OCI-LY7 (cell line): ENCODE results near the gene SDK2. TPM values are rescaled to one million over a fixed set of nuclear protein-coding genes. Genes with fewer than 3 reads are reported as not detected.

ENCODE experiments used
- BruUV-seq: library from RNA; stranded (reverse); fragments of 400-500 nt; replicated peaks from 2 replicates; lab custom pipeline; 2021; lab: Mats Ljungman, UMichigan
- CTCF ChIA-PET: fragments of 300-600 bp; sonication (Branson Sonifier 250); formaldehyde crosslinking; loops from one replicate; lab custom pipeline; 2022; ENCODE audit warnings: antibody characterized with exemption; ENCODE audit not compliant: unreplicated experiment; lab: Charles Lee
- POLR2A ChIA-PET: fragments of 300-600 bp; sonication (Branson Sonifier 250); formaldehyde crosslinking; loops from one replicate; lab custom pipeline; 2022; ENCODE audit warnings: antibody characterized with exemption; lab: Charles Lee
- DNase-seq: peaks from one replicate; pipeline ENCODE4 v3.0.0-alpha.2; 2015; ENCODE audit warnings: low spot score
- H2AFZ ChIP-seq: fragments of 200-600 bp; sonication (generic), shearing (Covaris generic); 2 replicates; pipeline ENCODE4 v1.6.1; 2014; ENCODE audit warnings: mild to moderate bottlenecking, antibody characterized with exemption, low read length, moderate library complexity
- H3K27ac ChIP-seq: fragments of 200-600 bp; sonication (generic); 2 replicates; pipeline ENCODE4 v1.5.1; 2014; ENCODE audit warnings: mixed run types, low read depth, mild to moderate bottlenecking, moderate library complexity, low read length, inconsistent platforms; ENCODE audit not compliant: poor library complexity, severe bottlenecking
- H3K36me3 ChIP-seq: fragments of 200-600 bp; sonication (generic); 2 replicates; pipeline ENCODE4 v1.6.1; 2014; ENCODE audit warnings: mild to moderate bottlenecking, antibody characterized with exemption, low read length, moderate library complexity, mixed read lengths; ENCODE audit not compliant: insufficient read depth
- H3K4me1 ChIP-seq: fragments of 200-600 bp; sonication (generic); 2 replicates; pipeline ENCODE4 v1.5.1; 2014; ENCODE audit warnings: mild to moderate bottlenecking, low read length; ENCODE audit not compliant: insufficient read depth, poor library complexity, severe bottlenecking
- H3K4me2 ChIP-seq: fragments of 200-600 bp; sonication (generic); 2 replicates; pipeline ENCODE4 v1.6.1; 2014; ENCODE audit warnings: mild to moderate bottlenecking, low read length
- H3K4me3 ChIP-seq: fragments of 200-600 bp; sonication (generic); 2 replicates; pipeline ENCODE4 v1.5.1; 2014; ENCODE audit warnings: mild to moderate bottlenecking, low read depth, low read length; ENCODE audit not compliant: poor library complexity, severe bottlenecking
- H3K79me2 ChIP-seq: fragments of 200-600 bp; sonication (generic); 2 replicates; pipeline ENCODE4 v1.6.1; 2016; ENCODE audit warnings: low read depth, mild to moderate bottlenecking, low read length, moderate library complexity, mixed read lengths; ENCODE audit not compliant: insufficient read depth
- H3K9me2 ChIP-seq: fragments of 200-600 bp; sonication (generic); 2 replicates; pipeline ENCODE4 v1.6.1; 2016; ENCODE audit warnings: mild to moderate bottlenecking, low read length, mixed read lengths; ENCODE audit not compliant: insufficient read depth
- H3K9me3 ChIP-seq: fragments of 200-600 bp; sonication (generic); 2 replicates; pipeline ENCODE4 v1.6.1; 2014; ENCODE audit warnings: mild to moderate bottlenecking, mixed run types, low read length, mixed read lengths
- H4K20me1 ChIP-seq: fragments of 200-600 bp; sonication (generic); 2 replicates; pipeline ENCODE4 v1.6.1; 2014; ENCODE audit warnings: mild to moderate bottlenecking, antibody characterized with exemption, low read length, moderate library complexity, mixed read lengths; ENCODE audit not compliant: insufficient read depth
- CTCF ChIP-seq: fragments of 200-600 bp; sonication (generic); conservative IDR thresholded peaks from 2 replicates; pipeline ENCODE4 v1.5.1; 2014; ENCODE audit warnings: mild to moderate bottlenecking, antibody characterized with exemption, low read length, moderate library complexity, mixed read lengths
- EZH2phosphoT487 ChIP-seq: fragments of 200-600 bp; sonication (generic); IDR thresholded peaks from 2 replicates; pipeline ENCODE4 v1.6.1; 2018; ENCODE audit warnings: low read depth, borderline replicate concordance, mild to moderate bottlenecking, mixed run types, antibody characterized with exemption, low read length, moderate library complexity, mixed read lengths
- intact Hi-C: fragments of 100-400 bp; cut with micrococcal nuclease; formaldehyde crosslinking; loops from one replicate; pipeline ENCODE4 v1.10.0; 2022; ENCODE audit not compliant: unreplicated experiment
- total RNA-seq, 2 experiments: library from RNA; depleted of rRNA in 1 of 2; stranded (reverse); fragments of >200 nt in 1 of 2; shearing (Covaris generic) in 1 of 2; gene quantifications; 2 replicates each; pipeline ENCODE4 v1.2.3, GENCODE V29; 2014 to 2022

Gene SDK2
- total RNA-seq, 2 experiments from 2014 or later = 0.32 to 1.8 TPM

GRCh38 chr17:73292031-73292531, 352.2 kb downstream of the SDK2 start:
- Histone ChIP-seq H4K20me1 (no peaks in the 10 kb centered on the region), H3K9me2 (no peaks in the 10 kb centered on the region), H3K9me3 (no peaks in the 10 kb centered on the region), H3K36me3 (no peaks in the 10 kb centered on the region), H3K4me1 (no peaks in the 10 kb centered on the region), H3K4me3 (no peak overlapping the region), H3K79me2 (no peaks in the 10 kb centered on the region), H3K4me2 (no peak overlapping the region), H3K27ac (no peak overlapping the region), H2AFZ (no peak overlapping the region)
- BruUV-seq = no TSS peak
- intact Hi-C loops = no loop called here
- DNase-seq = no peak
- TF ChIP-seq EZH2phosphoT487 (no peak), CTCF (no peak)
- ChIA-PET POLR2A (no interaction called here), CTCF (no interaction called here)

- no TSS peak for BruUV-seq
- no peak overlapping the region for H3K4me2 ChIP-seq
- no peaks in the 10 kb centered on the region for H3K79me2 ChIP-seq
- CTCF ChIA-PET = no interaction called here
- H2AFZ ChIP-seq = no peak overlapping the region
- DNase-seq = no peak
- H3K4me3 ChIP-seq = no peak overlapping the region
- H3K9me2 ChIP-seq = no peaks in the 10 kb centered on the region
- no peak overlapping the region for H3K27ac ChIP-seq
- POLR2A ChIA-PET = no interaction called here
- intact Hi-C loops = no loop called here
- no peaks in the 10 kb centered on the region for H3K9me3 ChIP-seq
- TF ChIP-seq CTCF (no peak), EZH2phosphoT487 (no peak)
- no peaks in the 10 kb centered on the region for H3K4me1 ChIP-seq
- H4K20me1 ChIP-seq = no peaks in the 10 kb centered on the region
- H3K36me3 ChIP-seq = no peaks in the 10 kb centered on the region
Measured at GRCh38 chr17:73291260-73291801, 352.9 kb downstream of the SDK2 start.

GRCh38 chr17:73290399-73291259, 353.6 kb downstream of the SDK2 start:
- H4K20me1 ChIP-seq = no peaks in the 10 kb centered on the region
- H3K4me2 ChIP-seq = no peak overlapping the region
- no peaks in the 10 kb centered on the region for H3K79me2 ChIP-seq
- H3K9me3 ChIP-seq = no peaks in the 10 kb centered on the region
- BruUV-seq = no TSS peak
- H3K36me3 ChIP-seq = no peaks in the 10 kb centered on the region
- no peaks in the 10 kb centered on the region for H3K4me1 ChIP-seq
- ChIA-PET CTCF (no interaction called here), POLR2A (no interaction called here)
- no peak for DNase-seq
- H3K4me3 ChIP-seq = no peak overlapping the region
- no peak for TF ChIP-seq EZH2phosphoT487
- no peak for TF ChIP-seq CTCF
- intact Hi-C loops = no loop called here
- no peak overlapping the region for H2AFZ ChIP-seq
- H3K27ac ChIP-seq = no peak overlapping the region
- H3K9me2 ChIP-seq = no peaks in the 10 kb centered on the region
